ENCODE data around the gene WFDC1.

GRCh38 chr16:84255050-84255810 lies 39.4 kb upstream of the WFDC1 start:
- TF ChIP-seq EZH2 (IDR thresholded peaks at IDR 0.05; ENCODE audit: insufficient read depth, low read length) (no peak), CTCF (IDR thresholded peaks at IDR 0.05; ENCODE audit: insufficient read depth, low read depth, low read length) (no peak)

All from astrocyte (in vitro differentiated cells and primary cell).